WERI-Rb-1 (cell line): ENCODE measurements around the gene MAT2B.

Source experiments
- DNase-seq: peaks from one replicate; pipeline ENCODE4 v3.0.0-alpha.2; 2020
- H3K27ac ChIP-seq: fragments of 250-450 bp; sonication (Bioruptor Pico); 2 replicates; pipeline ENCODE4 v1.5.1; 2020; ENCODE audit warnings: mild to moderate bottlenecking, moderate library complexity
- H3K27me3 ChIP-seq: fragments of 250-450 bp; sonication (Bioruptor Pico); 2 replicates; pipeline ENCODE4 v1.5.1; 2021; ENCODE audit warnings: mild to moderate bottlenecking, low read depth, moderate library complexity; ENCODE audit not compliant: insufficient read depth, severe bottlenecking
- H3K36me3 ChIP-seq: fragments of 250-450 bp; sonication (Bioruptor Pico); 2 replicates; pipeline ENCODE4 v1.5.1; 2020; ENCODE audit warnings: mild to moderate bottlenecking, moderate library complexity
- H3K4me3 ChIP-seq: 2 replicates; pipeline ENCODE4 v1.5.1; 2011; ENCODE audit warnings: low read depth, mild to moderate bottlenecking, control low read depth, low read length
- H3K9me3 ChIP-seq: fragments of 250-450 bp; sonication (Bioruptor Pico); 2 replicates; pipeline ENCODE4 v1.5.1; 2021; ENCODE audit warnings: mild to moderate bottlenecking, moderate library complexity; ENCODE audit not compliant: severe bottlenecking
- CTCF ChIP-seq: IDR thresholded peaks from 2 replicates; pipeline ENCODE4 v1.5.1; 2011; ENCODE audit warnings: low read depth, mild to moderate bottlenecking, control low read depth, inconsistent platforms, low read length

Gene MAT2B

GRCh38 chr5:163565931-163566608 is 60.7 kb downstream of the MAT2B start:
- Histone ChIP-seq H3K4me3 (no peak overlapping the region), H3K36me3 (no peaks in the 10 kb centered on the region), H3K9me3 (no peaks in the 10 kb centered on the region), H3K27ac (no peak overlapping the region), H3K27me3 (no peaks in the 10 kb centered on the region)
- DNase-seq, result no peak
- no peak for TF ChIP-seq CTCF

DNA sequence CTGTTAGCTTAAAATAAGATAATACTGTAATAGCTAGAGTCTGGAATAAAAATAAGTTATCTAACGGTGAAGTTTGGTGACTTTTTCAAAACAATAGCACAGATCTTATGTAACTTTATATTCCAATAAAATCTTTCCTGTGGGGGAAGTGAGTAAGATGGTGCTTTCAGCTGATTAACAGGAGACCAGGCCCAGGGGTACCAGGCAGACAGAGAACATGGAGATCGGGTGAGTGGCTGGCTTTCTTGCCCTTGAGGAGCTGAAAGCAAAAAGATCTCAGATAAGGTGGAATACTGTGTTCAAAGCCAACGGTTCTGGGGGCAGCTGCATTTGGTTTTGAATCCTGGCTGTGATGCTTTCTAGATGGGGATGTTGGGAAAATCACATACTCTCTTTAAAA is 61.3 kb downstream of the MAT2B start:
- Histone ChIP-seq H3K36me3 (no peaks in the 10 kb centered on the region), H3K27me3 (no peaks in the 10 kb centered on the region), H3K27ac (no peak overlapping the region), H3K9me3 (no peaks in the 10 kb centered on the region), H3K4me3 (no peak overlapping the region)
- no peak for DNase-seq
- no peak for TF ChIP-seq CTCF

GRCh38 chr5:163567811-163568210 is 62.4 kb downstream of the MAT2B start:
- no peak for TF ChIP-seq CTCF
- H3K27ac ChIP-seq, result no peak overlapping the region
- no peaks in the 10 kb centered on the region for H3K36me3 ChIP-seq
- no peak for DNase-seq
- no peaks in the 10 kb centered on the region for H3K27me3 ChIP-seq
- H3K9me3 ChIP-seq, result no peaks in the 10 kb centered on the region
- no peak overlapping the region for H3K4me3 ChIP-seq
